Activated T-cell treated with anti-CD3 and anti-CD28 coated beads for 1 hour (primary cell): Measurements from ENCODE around the gene OSBPL5.

Experiments used
- DNase-seq: peaks from one replicate; pipeline ENCODE4 v3.0.0-alpha.2; 2020; ENCODE audit warnings: low read depth

Gene OSBPL5

DNA sequence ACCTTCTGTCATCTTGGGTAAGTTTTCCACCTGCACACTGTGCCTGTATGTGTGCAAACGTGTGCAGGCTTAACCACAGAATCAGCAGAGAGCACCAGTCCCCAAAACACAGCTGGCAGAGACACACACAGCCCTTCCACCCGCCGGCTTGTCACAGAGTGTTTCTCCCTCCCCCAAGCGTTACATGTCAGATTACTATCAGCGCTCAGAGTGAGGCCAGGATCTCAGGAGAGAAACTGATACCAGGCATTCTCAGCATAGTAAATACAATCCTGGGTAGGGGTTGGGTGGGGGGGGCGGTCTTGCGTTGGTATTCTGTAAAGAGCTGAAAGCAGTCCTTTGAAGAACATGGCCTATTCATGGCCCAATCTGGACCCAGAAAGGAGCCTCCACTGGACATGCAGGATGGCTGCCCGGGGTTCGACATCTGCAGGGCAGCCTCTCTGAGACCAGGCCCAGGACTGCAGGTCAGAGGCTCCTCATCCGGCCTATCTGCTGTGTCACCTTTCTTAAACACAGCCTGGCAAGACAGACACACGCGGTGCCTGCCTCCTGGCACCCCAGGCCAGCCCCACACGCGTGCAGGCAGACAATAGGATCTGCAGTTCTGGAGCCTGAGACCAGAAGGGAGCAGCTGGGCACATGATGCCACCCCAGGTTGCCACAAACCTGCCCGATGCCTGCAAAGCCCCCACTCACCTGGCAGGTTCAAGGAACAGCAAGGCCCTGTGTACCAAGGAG, 1.7 kb downstream of the OSBPL5 start:
- no peak for DNase-seq

DNA sequence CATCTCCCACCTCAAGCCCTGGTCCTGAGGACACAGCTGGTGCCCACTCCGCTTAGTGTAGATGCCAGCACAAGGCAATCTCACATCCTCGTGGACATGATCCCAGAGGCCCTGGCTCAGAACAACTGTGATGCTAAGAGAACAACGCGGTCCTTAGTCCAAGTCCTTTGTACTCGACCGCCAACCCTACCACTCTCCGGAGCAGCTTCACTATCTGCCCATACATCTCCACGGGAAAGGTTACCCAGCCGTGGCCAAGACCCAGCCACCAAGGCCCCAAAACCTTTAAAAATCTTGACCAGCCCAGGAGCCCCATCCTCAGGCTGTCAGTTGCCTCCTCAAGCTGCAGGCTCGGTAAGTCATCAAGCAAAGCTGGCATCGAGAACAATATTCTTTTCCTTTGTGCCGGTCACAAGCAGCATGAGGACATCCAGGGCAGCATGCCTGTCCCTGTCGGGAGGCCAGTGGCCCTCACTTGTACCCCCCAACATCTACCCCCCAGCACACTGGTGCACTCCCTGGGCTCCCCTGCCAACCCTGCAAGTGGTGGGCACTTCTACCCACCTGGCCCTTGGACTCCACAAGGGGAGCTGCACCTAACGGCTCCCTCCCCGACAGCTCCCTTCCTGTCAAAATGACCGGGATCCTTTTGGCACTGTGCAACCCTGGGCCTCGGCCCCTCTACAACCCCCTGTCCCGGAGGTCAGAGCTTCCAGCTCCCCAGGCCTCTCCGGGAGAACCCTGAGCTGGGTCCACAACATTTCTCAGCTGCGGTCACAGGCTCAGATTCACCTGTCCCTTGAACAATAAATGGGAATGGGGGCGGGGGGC, 2.5 kb downstream of the OSBPL5 start:
- no peak for DNase-seq

GRCh38 chr11:3161720-3162409, 3.2 kb downstream of the OSBPL5 start:
- DNase-seq: no peak

- DNase-seq: no peak
Measured at GRCh38 chr11:3161309-3161708, 3.8 kb downstream of the OSBPL5 start.

DNA sequence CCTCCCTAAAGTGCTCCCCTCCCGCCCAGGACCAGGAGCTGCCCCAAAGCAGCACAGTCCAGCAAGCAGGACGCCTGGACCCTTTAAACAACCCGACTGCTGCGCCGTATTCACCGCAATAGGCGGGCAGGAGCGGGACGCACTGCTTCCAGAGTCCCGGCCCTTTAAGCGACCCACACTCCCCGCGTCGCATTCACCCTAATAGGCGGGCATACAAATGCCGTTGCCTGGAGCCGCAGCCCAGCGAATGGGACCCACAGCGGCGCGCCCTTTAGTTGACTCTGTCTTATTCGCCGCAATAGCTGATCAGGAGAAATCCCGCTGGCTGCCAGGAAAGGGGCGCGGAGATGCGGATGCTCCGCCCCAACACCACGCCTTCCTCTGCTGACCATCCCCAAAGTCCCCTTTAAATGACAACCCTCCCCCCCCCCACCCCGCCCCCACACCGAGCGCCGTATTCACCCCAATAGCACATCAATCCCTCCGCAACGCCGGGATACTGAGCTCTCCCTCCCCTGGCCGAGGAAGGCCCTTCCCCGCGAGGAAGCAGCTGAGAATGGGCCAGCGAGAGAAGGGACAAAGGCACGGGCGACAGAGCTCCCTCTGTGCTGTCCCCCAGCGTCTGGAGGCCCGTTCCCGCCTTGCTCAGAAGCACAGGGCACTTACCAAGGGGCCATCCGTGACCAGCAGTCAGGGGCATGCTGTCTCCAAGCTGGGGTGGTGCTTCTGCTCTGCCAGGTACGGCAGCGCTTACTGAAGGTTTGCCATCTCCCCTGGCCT, 4.7 kb downstream of the OSBPL5 start:
- no peak for DNase-seq

DNA sequence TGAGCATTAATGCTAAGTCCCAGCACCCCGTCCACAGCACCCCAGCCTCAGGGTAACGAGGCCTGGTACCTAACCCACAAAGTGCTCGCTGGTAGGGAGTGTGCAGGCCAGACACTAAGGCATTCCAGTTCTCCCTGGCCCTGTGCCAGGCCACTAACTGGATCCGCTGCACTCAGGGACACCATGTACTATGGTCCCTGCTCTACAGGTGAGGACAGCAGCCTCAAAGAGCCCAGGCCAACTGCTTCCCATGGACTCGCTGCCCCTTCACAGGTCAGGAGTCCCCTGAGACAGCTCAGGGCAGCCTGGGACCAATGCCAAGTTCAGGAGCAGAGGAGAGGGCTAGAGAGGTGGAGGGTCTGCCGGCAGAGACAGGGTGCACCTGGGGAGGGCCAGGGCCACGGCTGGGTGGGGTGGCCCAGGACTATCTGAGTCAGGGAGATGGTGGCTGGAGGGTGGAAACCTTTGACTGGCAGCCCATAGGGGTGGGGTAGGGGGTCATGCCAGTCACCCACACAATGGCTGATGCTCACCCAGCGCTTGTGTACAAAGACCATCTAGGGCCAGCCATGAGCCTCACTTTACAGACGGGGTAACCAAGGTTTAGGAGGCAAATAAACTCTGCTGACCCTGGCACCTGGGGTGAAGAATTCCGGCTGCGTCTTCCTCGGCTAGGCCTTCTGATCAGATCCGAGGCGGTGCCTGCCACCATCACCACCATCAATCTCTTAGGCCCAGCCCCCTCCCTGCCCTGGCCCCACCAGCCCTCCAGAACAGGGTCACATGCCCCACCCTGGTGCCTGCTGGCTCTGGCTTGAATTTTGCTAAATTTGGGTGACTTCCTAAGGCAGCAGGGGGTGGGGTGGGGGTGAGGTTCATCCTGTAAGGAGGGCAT, 5.6 kb downstream of the OSBPL5 start:
- DNase-seq: no peak

DNA sequence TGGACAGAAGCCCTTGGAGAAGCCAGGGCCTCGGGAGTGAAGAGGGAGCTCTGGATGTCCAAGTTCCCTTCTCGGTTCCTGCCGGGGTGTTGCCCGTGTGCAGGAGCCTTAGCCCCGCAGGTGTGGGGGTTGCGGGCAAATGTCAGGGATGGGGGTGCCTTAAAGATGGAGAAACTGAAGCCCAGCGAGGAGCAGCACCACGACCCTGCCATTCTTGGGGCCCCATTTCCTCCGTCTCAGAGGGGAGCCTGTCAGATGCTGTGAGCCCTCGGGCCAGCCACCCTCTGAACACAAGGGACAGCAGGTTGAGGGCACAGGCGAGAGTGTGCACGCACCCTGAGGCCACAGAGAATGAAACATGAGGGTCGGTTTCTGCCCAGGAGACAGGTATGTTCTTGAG, 6.3 kb downstream of the OSBPL5 start:
- no peak for DNase-seq

- DNase-seq: no peak
Measured at GRCh38 chr11:3158131-3158591, 6.9 kb downstream of the OSBPL5 start.

DNA sequence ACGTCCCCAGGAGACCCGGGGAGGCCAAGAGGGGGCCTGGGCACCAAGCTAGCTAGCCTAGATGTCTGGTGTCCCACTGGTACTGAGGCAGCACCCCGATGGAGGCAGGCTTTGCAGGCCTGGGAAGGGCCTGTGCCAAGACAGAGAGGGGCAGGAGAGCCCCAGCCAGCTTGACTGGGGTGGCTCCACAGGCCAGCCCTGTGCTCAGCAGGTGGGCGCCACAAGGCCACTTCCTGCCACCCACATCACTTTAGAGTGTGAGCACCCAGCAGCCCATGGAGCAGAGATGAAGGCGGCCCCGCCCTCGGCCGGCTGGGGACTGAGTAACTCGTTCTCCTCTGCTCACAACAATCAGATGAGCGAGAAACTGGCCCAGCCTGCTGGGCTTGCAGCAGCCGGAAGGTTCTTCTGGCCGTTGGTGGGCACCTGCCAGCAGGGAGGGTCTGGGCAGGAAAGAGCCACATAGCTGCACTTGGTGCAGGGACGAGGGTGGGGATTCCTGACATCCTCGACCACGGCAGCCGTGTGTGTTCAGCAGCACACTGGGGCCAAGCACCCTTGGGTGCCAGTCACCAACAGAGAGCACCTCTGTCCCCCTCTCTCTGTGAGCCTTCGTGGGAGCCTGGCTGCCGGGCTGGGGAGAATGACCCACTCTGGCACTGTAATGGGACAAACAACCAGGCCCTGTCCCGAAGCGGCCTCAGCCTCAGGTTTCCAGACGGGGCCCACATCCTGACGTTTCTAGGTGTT, 7.6 kb downstream of the OSBPL5 start:
- DNase-seq: no peak

GRCh38 chr11:3156661-3157311, 8.3 kb downstream of the OSBPL5 start:
- no peak for DNase-seq

GRCh38 chr11:3156282-3156660, 8.8 kb downstream of the OSBPL5 start:
- DNase-seq: no peak

GRCh38 chr11:3155691-3156258, 9.3 kb downstream of the OSBPL5 start:
- DNase-seq: no peak

- no peak for DNase-seq
Measured at GRCh38 chr11:3155216-3155615, 9.9 kb downstream of the OSBPL5 start.

GRCh38 chr11:3154001-3154599, 11.0 kb downstream of the OSBPL5 start:
- DNase-seq: no peak

DNA sequence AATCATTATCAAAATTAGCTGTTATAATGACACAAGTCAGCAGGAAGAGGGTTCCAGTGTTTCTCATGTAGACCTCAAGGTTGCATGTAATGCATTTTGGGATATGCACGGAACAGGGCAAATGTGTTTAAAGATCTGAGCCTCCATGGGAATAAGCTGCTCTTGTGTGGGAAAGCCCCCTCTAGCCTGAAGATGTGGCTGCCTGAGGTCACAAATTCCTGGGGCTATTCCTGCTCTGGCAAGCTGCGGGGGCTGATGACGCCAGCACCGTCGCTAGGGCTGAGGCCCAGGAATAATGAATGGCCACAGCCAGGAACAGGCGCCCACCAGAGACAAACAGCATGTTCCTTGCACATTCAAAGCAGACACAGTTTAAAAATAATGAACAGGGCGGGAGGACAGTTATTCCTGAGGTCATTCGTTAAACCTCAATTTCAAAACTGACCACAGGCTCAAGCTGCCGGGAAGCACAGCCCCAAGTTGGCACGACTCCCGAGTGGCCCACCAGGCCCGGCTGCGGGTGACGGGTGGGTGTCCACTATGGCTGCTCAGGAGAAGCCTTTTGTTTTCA, 11.7 kb downstream of the OSBPL5 start:
- DNase-seq: no peak

DNA sequence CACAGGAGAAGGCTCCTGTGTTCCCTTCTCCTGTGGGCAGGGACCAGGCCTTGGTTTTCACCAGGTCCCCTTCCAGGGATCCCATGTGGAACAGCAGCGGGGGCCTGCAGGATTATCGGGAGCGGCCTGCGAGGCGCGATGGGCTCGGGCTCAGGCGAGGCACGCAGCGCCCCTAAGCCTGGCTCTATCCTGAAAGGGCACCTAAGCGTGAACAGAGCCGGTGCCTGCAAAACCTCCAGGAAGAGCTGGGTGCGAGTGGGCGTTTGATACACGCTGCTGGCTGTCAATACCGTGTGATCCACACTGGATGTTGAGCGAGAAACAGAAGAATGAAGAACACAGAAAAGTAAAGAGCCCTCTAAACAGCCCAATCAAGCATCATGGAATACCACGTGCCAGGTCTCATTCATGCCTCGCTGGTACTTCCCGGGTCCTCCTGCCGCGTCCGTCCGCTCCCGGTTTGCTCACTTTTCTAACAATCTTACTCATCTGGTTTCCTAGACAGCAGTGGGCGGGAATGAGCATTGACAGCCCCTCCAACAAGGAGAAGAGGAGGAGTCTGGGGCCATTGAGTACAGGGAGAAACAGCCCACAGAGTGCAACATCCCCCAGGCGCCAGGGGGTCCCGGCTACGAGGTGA, 12.5 kb downstream of the OSBPL5 start:
- no peak for DNase-seq

DNA sequence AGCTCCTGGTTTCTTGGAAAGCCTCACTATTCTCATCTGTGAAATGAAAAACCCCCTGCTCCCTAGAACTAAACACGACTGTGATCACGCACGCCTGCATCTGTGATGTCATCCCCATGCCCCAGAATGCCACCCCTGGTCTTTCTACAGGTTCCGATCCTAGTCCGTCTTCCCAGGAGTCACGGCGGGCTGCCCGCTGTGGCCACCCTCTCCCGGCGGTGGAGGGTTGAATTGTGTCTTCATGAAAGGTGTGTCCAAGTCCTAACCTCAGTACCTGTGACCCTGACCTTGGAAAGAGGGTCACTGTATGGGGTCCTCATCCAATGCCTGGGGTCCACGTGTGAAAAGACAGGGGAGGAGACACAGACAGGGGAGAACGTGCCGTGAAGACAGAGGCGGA, 14.4 kb downstream of the OSBPL5 start:
- no peak for DNase-seq

DNA sequence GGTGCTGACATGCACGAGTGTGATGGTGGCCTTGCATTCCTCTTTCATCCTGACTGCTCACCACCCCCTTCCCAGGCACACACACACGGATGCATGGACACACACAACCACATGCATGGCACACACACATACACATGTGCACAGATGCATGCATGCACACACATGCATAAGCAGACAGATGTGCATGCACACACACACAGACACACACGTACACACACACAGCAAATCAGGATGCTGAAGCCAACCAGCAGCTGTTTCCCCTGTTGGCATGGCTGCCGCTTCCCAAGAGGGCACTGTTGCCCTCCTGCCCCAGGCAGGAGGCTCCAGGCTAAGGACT, 15.3 kb downstream of the OSBPL5 start:
- DNase-seq: no peak
